ACC112 (cell line): ENCODE data around the gene RPLP2.
A peak's percentile ranks its signal among the peaks of the same experiment; 100 is the strongest.

Experiments
- H2AFZ ChIP-seq: fragments of 200-600 bp; sonication (generic); one replicate; pipeline ENCODE4 v1.6.0; 2017; ENCODE audit warnings: antibody characterized with exemption, low read length; ENCODE audit not compliant: unreplicated experiment
- H3K27ac ChIP-seq: fragments of 200-600 bp; sonication (generic); 2 replicates; pipeline ENCODE4 v1.5.1; 2014; ENCODE audit warnings: low read depth, mild to moderate bottlenecking, antibody characterized with exemption, low read length, moderate library complexity
- H3K27me3 ChIP-seq: fragments of 200-600 bp; sonication (generic); 2 replicates; pipeline ENCODE4 v1.6.1; 2014; ENCODE audit warnings: mild to moderate bottlenecking, antibody characterized with exemption, low read length, moderate library complexity, mixed read lengths; ENCODE audit not compliant: insufficient read depth
- H3K36me3 ChIP-seq: fragments of 200-600 bp; sonication (generic); 2 replicates; pipeline ENCODE4 v1.6.1; 2016; ENCODE audit warnings: mild to moderate bottlenecking, antibody characterized with exemption, low read length, moderate library complexity, mixed read lengths; ENCODE audit not compliant: insufficient read depth
- H3K4me1 ChIP-seq: fragments of 200-600 bp; sonication (generic); one replicate; pipeline ENCODE4 v1.6.1; 2016; ENCODE audit warnings: low read length, mixed read lengths; ENCODE audit not compliant: insufficient read depth, unreplicated experiment, control insufficient read depth
- H3K4me3 ChIP-seq: fragments of 200-600 bp; sonication (generic); 2 replicates; pipeline ENCODE4 v1.5.1; 2014; ENCODE audit warnings: mild to moderate bottlenecking, low read depth, low read length
- H3K79me2 ChIP-seq: fragments of 200-600 bp; sonication (generic); one replicate; pipeline ENCODE4 v1.6.0; 2016; ENCODE audit warnings: low read length; ENCODE audit not compliant: control insufficient read depth, unreplicated experiment, insufficient read depth

RPLP2 gene

GRCh38 chr11:827146-827896, 17.6 kb downstream of the RPLP2 start:
- Histone ChIP-seq H3K27me3 (peaks cover 10% of the 10 kb centered on the region; the same call in 1 of the 2 replicates), H2AFZ (no peak overlapping the region), H3K27ac (no peak overlapping the region), H3K4me1 (peaks cover 35% of the 10 kb centered on the region), H3K4me3 (no peak overlapping the region), H3K36me3 (0 out of 2 replicates have a peak, but pooled peaks cover 6% of the 10 kb centered on the region), H3K79me2 (no peaks in the 10 kb centered on the region)

- 0 out of 2 replicates have a peak, but pooled peaks cover 6% of the 10 kb centered on the region for H3K36me3 ChIP-seq
- H3K27me3 ChIP-seq, result peaks cover 10% of the 10 kb centered on the region; the same call in 1 of the 2 replicates
- H3K4me3 ChIP-seq, result no peak within 1 kb of the TSS
- H2AFZ ChIP-seq, result no peak within 1 kb of the TSS
- peaks cover 36% of the 10 kb centered on the region for H3K4me1 ChIP-seq
- H3K79me2 ChIP-seq, result no peaks in the 10 kb centered on the region
- H3K27ac ChIP-seq, result no peak within 1 kb of the TSS
Measured at GRCh38 chr11:827897-828192, 18.1 kb downstream of the RPLP2 start, which contains the start of gene CRACR2B. TSS of gene CRACR2B (plus strand) at chr11:827919. CDS start at chr11:828608, 689 bp downstream.

GRCh38 chr11:828506-829175, 18.9 kb downstream of the RPLP2 start:
- Histone ChIP-seq H2AFZ (no peak overlapping the region), H3K79me2 (peaks cover 4% of the 10 kb centered on the region), H3K4me1 (peaks cover 36% of the 10 kb centered on the region), H3K27me3 (peaks cover 10% of the 10 kb centered on the region; the same call in 1 of the 2 replicates), H3K27ac (no peak overlapping the region), H3K36me3 (0 out of 2 replicates have a peak, but pooled peaks cover 6% of the 10 kb centered on the region), H3K4me3 (peak overlapping the region; percentile 62; the same call in 1 of the 2 replicates)

GRCh38 chr11:829176-829846, 19.5 kb downstream of the RPLP2 start:
- H3K27ac ChIP-seq, result no peak overlapping the region
- H3K79me2 ChIP-seq, result peaks cover 7% of the 10 kb centered on the region
- H3K27me3 ChIP-seq, result peaks cover 10% of the 10 kb centered on the region; the same call in 1 of the 2 replicates
- no peak overlapping the region for H2AFZ ChIP-seq
- peak overlapping the region; percentile 62 for H3K4me3 ChIP-seq
- 0 out of 2 replicates have a peak, but pooled peaks cover 6% of the 10 kb centered on the region for H3K36me3 ChIP-seq
- peaks cover 37% of the 10 kb centered on the region for H3K4me1 ChIP-seq

- Histone ChIP-seq H3K79me2 (peaks cover 7% of the 10 kb centered on the region), H3K4me3 (peak overlapping the region; percentile 62), H2AFZ (no peak overlapping the region), H3K4me1 (peaks cover 42% of the 10 kb centered on the region), H3K36me3 (0 out of 2 replicates have a peak, but pooled peaks cover 6% of the 10 kb centered on the region), H3K27ac (no peak overlapping the region), H3K27me3 (peaks cover 10% of the 10 kb centered on the region; the same call in 1 of the 2 replicates)
Measured at GRCh38 chr11:829847-830294, 20.1 kb downstream of the RPLP2 start.

GRCh38 chr11:830295-831117, 20.7 kb downstream of the RPLP2 start:
- no peak overlapping the region for H3K27ac ChIP-seq
- peaks cover 10% of the 10 kb centered on the region; the same call in 1 of the 2 replicates for H3K27me3 ChIP-seq
- H3K4me1 ChIP-seq, result peaks cover 48% of the 10 kb centered on the region
- H3K36me3 ChIP-seq, result no peaks in the 10 kb centered on the region
- H3K79me2 ChIP-seq, result peaks cover 7% of the 10 kb centered on the region
- no peak overlapping the region for H2AFZ ChIP-seq
- peak overlapping the region; percentile 62 for H3K4me3 ChIP-seq

GRCh38 chr11:831118-831864, 21.5 kb downstream of the RPLP2 start:
- Histone ChIP-seq H3K4me1 (peaks cover 48% of the 10 kb centered on the region), H3K36me3 (no peaks in the 10 kb centered on the region), H3K27me3 (peaks cover 10% of the 10 kb centered on the region; the same call in 1 of the 2 replicates), H3K79me2 (peaks cover 13% of the 10 kb centered on the region), H3K4me3 (peak overlapping the region; percentile 90), H3K27ac (no peak overlapping the region), H2AFZ (no peak overlapping the region)

GRCh38 chr11:831961-832528, 22.3 kb downstream of the RPLP2 start:
- peaks cover 48% of the 10 kb centered on the region for H3K4me1 ChIP-seq
- H3K27ac ChIP-seq, result no peak overlapping the region
- peaks cover 3% of the 10 kb centered on the region; the same call in 1 of the 2 replicates for H3K36me3 ChIP-seq
- peaks cover 6% of the 10 kb centered on the region; the same call in 1 of the 2 replicates for H3K27me3 ChIP-seq
- H3K4me3 ChIP-seq, result peak overlapping the region; percentile 90
- H3K79me2 ChIP-seq, result peaks cover 20% of the 10 kb centered on the region
- no peak overlapping the region for H2AFZ ChIP-seq

- Histone ChIP-seq H3K27me3 (peaks cover 6% of the 10 kb centered on the region; the same call in 1 of the 2 replicates), H3K79me2 (peaks cover 22% of the 10 kb centered on the region), H3K27ac (peak within 1 kb of the TSS; percentile 88), H2AFZ (no peak within 1 kb of the TSS), H3K36me3 (peaks cover 3% of the 10 kb centered on the region; the same call in 1 of the 2 replicates), H3K4me1 (peaks cover 45% of the 10 kb centered on the region), H3K4me3 (peak within 1 kb of the TSS; percentile 98)
Measured at GRCh38 chr11:832529-833113, 22.9 kb downstream of the RPLP2 start, which contains the start of gene CD151. TSS of gene CD151 (plus strand) at chr11:832952. CDS start at chr11:836070, 3,118 bp downstream.
